ENCODE measurements around the gene MIDN.

GRCh38 chr19:1270854-1271527, 22.6 kb downstream of the MIDN start:
- TF ChIP-seq CTCF (IDR thresholded peaks at IDR 0.05; ENCODE audit: low read depth, low read length, poor library complexity, severe bottlenecking) (no peak), EZH2phosphoT487 (IDR thresholded peaks at IDR 0.05; ENCODE audit: borderline replicate concordance, low read length) (no peak)
